ENCODE measurements around the gene AFMID. TPM values are rescaled to one million over a fixed set of nuclear protein-coding genes. Genes with fewer than 3 reads are reported as not detected.

Gene AFMID
- total RNA-seq, 1 donor from 2014 or later, result 107 TPM

DNA sequence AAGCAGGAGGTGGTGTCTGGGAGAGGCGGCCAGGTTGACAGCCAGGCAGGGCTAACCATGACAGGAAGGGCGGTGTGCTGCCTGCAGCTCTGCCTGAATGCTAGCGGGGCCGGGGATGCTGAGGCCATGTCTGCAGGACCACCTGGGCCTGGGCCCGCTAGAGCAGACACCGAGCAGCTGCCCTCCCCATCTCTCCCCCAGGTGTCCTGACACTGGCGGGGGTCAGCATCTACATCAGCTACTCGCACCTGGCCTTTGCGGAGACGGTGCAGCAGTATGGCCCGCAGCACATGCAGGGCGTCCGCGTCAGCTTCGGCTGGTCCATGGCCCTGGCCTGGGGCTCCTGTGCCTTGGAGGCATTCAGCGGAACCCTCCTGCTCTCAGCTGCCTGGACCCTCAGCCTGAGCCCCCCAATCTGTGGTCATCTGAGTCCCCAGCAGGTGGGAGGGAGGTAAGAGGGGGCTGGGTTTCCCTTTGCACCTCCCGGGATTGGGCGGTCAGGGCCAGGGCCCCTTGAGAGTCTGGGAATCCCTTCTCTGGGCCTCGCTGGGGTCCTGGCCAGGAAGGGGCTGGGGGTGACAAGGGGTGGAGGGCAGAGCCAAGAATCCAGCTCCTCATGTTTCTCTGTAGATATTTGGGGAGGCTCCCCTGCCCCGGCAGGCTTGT is 51.8 kb downstream of the AFMID start:
- no peaks in the 10 kb centered on the region for H3K36me3 ChIP-seq
- DNase-seq (ENCODE audit: low spot score in 2 of 2), result no peak
- H3K27ac ChIP-seq, result no peak overlapping the region
- H3K9me3 ChIP-seq, result no peaks in the 10 kb centered on the region
- H3K4me1 ChIP-seq, result no peaks in the 10 kb centered on the region
- intact Hi-C loops (cut with DNase I), result no loop called here
- no peaks in the 10 kb centered on the region for H3K27me3 ChIP-seq
- TF ChIP-seq, protein P1, sequence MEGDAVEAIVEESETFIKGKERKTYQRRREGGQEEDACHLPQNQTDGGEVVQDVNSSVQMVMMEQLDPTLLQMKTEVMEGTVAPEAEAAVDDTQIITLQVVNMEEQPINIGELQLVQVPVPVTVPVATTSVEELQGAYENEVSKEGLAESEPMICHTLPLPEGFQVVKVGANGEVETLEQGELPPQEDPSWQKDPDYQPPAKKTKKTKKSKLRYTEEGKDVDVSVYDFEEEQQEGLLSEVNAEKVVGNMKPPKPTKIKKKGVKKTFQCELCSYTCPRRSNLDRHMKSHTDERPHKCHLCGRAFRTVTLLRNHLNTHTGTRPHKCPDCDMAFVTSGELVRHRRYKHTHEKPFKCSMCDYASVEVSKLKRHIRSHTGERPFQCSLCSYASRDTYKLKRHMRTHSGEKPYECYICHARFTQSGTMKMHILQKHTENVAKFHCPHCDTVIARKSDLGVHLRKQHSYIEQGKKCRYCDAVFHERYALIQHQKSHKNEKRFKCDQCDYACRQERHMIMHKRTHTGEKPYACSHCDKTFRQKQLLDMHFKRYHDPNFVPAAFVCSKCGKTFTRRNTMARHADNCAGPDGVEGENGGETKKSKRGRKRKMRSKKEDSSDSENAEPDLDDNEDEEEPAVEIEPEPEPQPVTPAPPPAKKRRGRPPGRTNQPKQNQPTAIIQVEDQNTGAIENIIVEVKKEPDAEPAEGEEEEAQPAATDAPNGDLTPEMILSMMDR (IDR thresholded peaks at IDR 0.05), result no peak
- no peak overlapping the region for H3K4me3 ChIP-seq

DNA sequence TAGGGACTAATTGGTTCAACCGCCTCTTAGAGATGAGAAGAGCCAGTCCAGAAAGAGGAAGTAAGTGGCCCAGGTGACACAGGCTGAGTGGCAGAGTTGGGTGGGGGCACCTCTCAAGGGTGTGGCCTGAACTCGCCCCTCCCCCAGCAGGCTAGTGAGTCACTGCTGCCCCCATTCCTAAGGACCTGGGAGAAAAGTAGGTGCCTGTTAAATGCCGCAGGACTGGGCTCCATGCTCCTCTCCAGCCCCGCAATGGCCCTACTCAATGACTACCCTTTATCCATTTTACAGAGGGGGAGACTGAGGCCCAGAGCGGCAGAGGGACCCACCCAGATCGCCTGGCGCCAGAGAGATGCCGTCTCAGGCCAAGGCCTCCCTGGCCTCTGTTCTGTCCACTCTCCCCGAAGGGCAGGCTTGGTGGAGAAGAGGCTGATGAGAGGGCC is 52.3 kb downstream of the AFMID start:
- Histone ChIP-seq H3K36me3 (no peaks in the 10 kb centered on the region), H3K4me1 (no peaks in the 10 kb centered on the region), H3K4me3 (no peak overlapping the region), H3K27ac (no peak overlapping the region), H3K27me3 (no peaks in the 10 kb centered on the region), H3K9me3 (no peaks in the 10 kb centered on the region)
- TF ChIP-seq, protein P1 (IDR thresholded peaks at IDR 0.05), result no peak
- intact Hi-C loops (cut with DNase I), result no loop called here
- no peak for DNase-seq (ENCODE audit: low spot score in 2 of 2)

DNA sequence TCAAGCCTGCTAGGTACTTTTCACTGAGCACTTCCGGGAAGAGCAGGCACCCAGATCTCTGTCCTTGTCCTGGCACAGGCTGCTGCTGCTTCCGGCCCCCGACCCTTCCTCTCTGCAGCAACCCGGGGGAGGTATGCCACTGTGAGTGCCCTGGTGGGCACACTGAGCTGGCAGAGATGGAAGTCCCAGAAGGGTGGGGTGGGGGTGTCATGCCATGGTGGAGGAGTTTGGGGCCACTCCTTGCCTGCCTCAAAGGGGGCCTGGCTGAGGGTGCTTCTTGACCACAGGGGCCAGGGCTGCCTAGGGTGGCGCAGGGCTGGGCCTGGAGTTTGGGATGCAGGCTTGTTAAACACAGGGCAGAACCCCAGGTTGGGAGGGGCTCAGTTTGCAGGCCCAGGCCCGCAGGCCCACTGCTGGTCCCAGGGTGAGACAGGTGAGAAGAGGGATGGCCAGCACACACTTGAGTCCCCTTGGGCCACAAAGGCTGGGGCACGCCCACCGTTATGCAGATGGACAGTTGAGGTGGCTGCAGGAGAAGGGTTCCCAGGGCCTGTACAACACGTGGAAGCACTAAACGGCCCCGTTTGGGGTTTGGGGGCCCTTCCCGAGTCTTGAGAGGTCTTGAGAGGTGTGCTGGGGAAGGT is 53.0 kb downstream of the AFMID start:
- intact Hi-C loops (cut with DNase I), result no loop called here

DNA sequence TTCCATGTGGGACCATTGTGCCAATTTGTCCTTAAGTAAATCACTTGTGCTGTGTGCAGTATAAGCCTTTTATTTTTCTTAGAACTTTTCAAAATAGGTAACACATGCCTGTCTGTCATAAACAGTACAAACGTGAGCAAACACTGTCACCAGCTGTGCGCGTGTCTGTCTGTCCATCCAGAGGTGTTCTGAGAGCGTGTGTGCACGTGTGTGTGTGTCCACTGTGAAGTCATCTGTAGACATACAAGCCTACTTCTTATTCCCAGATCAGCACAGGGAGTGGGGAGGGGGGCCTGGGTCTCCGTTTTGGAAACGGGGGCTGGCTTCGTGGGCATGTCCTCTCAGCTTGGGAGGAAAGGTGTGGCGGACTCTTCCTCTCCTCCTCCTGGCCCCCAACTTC is 53.7 kb downstream of the AFMID start:
- intact Hi-C loops (cut with DNase I), result no loop called here
- no peak for DNase-seq (ENCODE audit: low spot score in 2 of 2)
- H3K4me3 ChIP-seq, result no peak overlapping the region
- no peaks in the 10 kb centered on the region for H3K9me3 ChIP-seq
- no peaks in the 10 kb centered on the region for H3K4me1 ChIP-seq
- no peaks in the 10 kb centered on the region for H3K36me3 ChIP-seq
- TF ChIP-seq, protein P1 (IDR thresholded peaks at IDR 0.05), result no peak
- H3K27me3 ChIP-seq, result no peaks in the 10 kb centered on the region
- no peak overlapping the region for H3K27ac ChIP-seq

More for the DNA sequence above, 53.0 kb downstream of the AFMID start:
- H3K4me1 ChIP-seq, result no peaks in the 10 kb centered on the region
- H3K27me3 ChIP-seq, result no peaks in the 10 kb centered on the region
- H3K9me3 ChIP-seq, result no peaks in the 10 kb centered on the region
- no peak for DNase-seq (ENCODE audit: low spot score in 2 of 2)
- no peak overlapping the region for H3K27ac ChIP-seq
- TF ChIP-seq, protein P1 (IDR thresholded peaks at IDR 0.05), result no peak
- H3K4me3 ChIP-seq, result no peak overlapping the region
- H3K36me3 ChIP-seq, result no peaks in the 10 kb centered on the region

DNA sequence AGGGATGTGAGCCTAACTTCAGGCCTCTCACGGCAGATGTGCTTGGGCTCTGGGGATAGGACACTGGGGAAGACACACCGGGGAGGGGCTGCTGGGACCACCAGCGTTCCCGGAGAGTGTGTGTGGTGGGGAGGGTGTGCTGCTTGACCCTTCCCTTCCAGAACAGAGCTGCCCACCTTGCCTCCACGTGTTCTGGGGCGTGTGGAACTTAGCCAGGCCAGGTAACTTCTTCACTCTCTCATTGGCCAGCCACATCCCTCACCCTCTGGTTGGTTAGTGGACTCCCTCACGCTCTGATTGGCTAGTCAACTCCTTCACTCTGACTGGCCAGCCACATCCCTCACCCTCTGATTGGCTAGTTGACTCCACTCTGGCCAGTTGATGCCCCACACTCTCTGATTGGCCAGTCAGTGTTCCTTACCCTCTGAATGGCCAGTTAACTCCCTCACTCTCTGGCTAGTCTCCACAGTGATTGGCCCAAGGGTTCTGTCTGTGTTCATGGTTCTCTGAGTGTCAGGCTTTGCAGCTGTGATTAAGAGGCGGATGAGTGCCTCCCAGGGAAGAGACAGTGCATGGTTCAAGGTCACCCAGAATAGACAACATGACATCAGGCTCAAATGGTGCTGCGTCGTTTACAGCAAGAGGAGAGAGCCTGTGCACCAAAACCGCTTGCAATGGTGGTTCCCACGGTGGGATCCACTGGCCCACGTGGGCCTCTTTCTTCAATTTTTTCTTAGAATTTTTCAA is 54.3 kb downstream of the AFMID start:
- Histone ChIP-seq H3K27ac (no peak overlapping the region), H3K27me3 (no peaks in the 10 kb centered on the region), H3K4me1 (no peaks in the 10 kb centered on the region), H3K4me3 (no peak overlapping the region), H3K36me3 (no peaks in the 10 kb centered on the region), H3K9me3 (no peaks in the 10 kb centered on the region)
- intact Hi-C loops (cut with DNase I), result no loop called here
- DNase-seq (ENCODE audit: low spot score in 2 of 2), result no peak
- TF ChIP-seq, protein P1 (IDR thresholded peaks at IDR 0.05), result no peak
